NB4 (cell line): ENCODE measurements around the gene RABEP1.

ENCODE experiments used
- MYC ChIP-seq: IDR thresholded peaks from 2 replicates; pipeline ENCODE4 v1.6.1; 2011; ENCODE audit warnings: low read depth, low read length
- POLR2A ChIP-seq: IDR thresholded peaks from 2 replicates; pipeline ENCODE4 v1.6.1; 2011; ENCODE audit warnings: mild to moderate bottlenecking; ENCODE audit not compliant: insufficient read length; ENCODE audit errors: extremely low read depth
- TF ChIP-seq, protein P1 (sequence below): IDR thresholded peaks from one replicate; pipeline ENCODE4 v1.5.1; 2012; ENCODE audit warnings: low read depth, low read length
- TF ChIP-seq, protein P2 (sequence below): IDR thresholded peaks from 2 replicates; pipeline ENCODE4 v1.6.1; 2011; ENCODE audit warnings: low read depth, low read length

GRCh38 chr17:5325851-5326250, 43.8 kb downstream of the RABEP1 start:
- TF ChIP-seq POLR2A (no peak), MYC (no peak)
- TF ChIP-seq, protein P1, sequence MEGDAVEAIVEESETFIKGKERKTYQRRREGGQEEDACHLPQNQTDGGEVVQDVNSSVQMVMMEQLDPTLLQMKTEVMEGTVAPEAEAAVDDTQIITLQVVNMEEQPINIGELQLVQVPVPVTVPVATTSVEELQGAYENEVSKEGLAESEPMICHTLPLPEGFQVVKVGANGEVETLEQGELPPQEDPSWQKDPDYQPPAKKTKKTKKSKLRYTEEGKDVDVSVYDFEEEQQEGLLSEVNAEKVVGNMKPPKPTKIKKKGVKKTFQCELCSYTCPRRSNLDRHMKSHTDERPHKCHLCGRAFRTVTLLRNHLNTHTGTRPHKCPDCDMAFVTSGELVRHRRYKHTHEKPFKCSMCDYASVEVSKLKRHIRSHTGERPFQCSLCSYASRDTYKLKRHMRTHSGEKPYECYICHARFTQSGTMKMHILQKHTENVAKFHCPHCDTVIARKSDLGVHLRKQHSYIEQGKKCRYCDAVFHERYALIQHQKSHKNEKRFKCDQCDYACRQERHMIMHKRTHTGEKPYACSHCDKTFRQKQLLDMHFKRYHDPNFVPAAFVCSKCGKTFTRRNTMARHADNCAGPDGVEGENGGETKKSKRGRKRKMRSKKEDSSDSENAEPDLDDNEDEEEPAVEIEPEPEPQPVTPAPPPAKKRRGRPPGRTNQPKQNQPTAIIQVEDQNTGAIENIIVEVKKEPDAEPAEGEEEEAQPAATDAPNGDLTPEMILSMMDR = no peak
- TF ChIP-seq, protein P2, sequence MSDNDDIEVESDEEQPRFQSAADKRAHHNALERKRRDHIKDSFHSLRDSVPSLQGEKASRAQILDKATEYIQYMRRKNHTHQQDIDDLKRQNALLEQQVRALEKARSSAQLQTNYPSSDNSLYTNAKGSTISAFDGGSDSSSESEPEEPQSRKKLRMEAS = no peak
